Inflammatory macrophage treated with lipopolysaccharide for 1 hour (primary cell): ENCODE data around the gene BIRC7.

Experiments used
- DNase-seq, 2 donors: peaks; one replicate each; pipeline ENCODE4 v3.0.0-alpha.2; 2020 to 2022

Gene BIRC7

DNA sequence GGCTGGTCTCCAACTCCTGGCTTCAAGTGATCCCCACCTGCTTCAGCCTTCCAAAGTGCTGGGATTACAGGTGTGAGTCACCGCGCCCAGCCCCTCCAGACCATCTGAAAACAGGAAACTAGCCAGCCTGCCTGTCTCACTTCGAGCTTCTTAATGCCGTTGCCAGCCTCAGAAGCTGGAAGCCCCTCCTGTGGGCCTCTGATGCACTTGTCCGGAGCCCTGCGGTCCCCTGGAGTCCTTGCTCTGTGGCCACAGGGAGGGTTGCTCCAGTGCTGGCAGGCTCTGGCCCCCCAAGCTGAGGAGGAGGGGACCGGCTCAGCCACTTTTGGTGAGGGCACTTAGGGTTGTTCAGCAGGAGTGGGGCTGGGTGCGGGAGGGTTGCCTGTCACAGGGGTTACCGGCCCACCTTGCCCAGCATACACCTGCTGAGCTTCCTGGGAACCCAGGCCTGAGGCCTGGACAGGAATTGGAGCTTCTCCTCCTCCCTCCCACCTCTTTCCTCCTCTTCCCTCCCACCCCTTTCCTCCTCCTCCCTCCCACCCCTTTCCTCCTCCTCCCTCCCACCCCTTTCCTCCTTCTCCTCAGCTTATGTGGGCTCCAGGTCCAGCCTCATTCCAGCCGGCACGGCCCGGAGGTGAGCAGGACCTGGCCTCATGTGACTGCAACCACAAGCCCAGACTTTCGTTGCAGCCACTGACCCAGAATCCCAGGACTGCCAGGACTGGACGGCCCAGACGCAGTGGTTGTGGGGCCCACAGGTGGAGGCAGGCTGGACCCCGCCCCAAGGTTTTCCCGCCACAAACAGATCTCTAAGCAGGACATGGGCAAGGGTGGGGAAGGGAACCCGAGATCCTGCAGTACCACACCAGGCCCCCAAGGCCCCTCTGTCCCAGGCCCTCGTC, 9.4 kb upstream of the BIRC7 start:
- DNase-seq = no peak

GRCh38 chr20:63227260-63227659, 8.4 kb upstream of the BIRC7 start:
- no peak for DNase-seq

- no peak for DNase-seq
Measured at GRCh38 chr20:63228806-63229205, 6.9 kb upstream of the BIRC7 start.

- DNase-seq = peak in 1 of 2 donors; percentile 9
Measured at GRCh38 chr20:63230800-63231268, 4.9 kb upstream of the BIRC7 start.

GRCh38 chr20:63232235-63233060, 3.3 kb upstream of the BIRC7 start:
- DNase-seq = no peak

DNA sequence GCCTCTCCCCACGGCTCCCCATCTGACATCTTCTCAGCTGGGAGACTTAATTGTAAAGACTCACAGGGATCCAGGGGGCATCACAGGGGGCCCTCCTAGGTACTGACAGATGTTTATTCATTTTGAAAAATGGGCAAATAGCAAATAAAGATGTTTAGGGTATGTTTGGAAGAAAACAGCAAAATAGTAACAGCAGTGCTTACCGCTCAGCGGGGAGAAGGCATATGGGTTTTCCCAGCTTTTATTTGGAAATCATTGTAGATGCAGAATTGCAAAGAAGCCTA, 2.7 kb upstream of the BIRC7 start:
- no peak for DNase-seq

DNA sequence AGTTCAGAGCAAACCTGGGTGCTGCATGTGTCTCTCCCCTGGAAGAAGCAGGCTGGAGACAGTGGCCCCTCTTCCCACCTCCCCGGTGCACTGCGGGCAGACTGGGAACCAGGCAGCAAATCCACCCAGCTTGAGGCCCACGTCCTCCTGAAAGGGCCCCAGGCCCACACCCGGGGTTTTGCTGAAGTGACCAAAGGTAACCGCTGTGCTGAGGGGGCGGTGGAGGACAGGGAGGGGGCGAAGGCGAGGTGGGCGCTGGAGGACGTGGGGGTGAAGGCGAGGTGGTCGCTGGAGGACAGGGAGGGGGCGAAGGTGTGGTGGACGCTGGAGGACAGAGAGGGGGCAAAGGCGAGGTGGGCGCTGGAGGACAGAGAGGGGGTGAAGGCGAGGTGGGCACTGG, 1.8 kb upstream of the BIRC7 start:
- DNase-seq = no peak

DNA sequence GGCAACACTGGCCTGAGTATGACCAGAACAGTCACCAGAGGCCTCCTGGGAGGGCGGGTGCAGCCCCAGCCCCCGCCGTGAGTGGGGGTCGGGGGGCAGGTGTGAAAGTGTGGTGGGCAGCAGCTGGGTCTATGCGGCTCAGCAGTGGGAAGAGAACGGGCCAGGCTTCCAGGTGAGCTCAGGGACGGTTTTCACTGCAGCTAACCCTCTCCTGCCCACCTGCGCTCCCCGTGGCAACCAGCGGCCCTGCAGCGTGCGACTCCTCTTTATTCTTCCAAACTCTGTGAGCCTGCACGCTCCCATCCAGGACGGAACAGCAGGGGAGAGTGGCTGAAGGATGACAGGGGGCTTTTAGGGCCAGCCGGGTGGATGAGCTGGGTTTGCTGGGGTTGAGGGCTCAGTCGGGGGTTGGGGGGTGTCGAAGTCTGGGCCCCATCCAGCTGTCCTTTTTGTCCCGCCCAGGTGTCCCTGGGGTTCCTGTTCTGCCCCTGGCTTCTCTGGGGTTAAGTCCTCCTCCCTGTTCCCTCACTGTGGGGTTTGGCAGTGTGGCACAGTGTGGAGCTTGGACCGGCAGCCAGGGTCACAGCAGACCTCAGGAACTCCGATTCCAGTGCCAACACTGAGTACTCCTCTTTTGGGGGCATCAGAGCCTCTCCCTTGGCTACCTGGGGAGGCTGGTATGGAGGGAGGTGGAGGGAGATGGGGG, 859 bp upstream of the BIRC7 start:
- DNase-seq = no peak

- DNase-seq = no peak
Measured at GRCh38 chr20:63236116-63236837, 572 bp downstream of the BIRC7 start.

DNA sequence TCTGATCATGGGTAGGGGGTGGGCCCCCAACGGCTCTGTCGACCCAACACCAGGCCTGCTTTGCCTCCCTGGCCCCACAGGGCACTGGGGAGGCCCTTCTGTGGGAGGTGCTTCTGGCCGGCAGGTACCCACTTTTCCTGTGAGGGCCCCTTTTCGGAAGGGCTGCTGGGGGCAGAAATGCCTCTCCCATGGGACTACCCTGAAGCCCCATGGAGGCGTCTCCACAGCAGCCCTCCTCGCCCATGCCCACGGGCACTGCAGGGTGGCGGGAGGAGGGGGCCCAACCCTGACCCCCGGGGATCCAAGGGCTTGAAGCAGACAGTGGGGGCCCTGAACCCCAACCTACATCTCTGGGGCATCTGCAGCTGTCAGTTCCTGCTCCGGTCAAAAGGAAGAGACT, 2.3 kb downstream of the BIRC7 start:
- no peak for DNase-seq

GRCh38 chr20:63238514-63239125, 2.9 kb downstream of the BIRC7 start:
- DNase-seq = no peak

DNA sequence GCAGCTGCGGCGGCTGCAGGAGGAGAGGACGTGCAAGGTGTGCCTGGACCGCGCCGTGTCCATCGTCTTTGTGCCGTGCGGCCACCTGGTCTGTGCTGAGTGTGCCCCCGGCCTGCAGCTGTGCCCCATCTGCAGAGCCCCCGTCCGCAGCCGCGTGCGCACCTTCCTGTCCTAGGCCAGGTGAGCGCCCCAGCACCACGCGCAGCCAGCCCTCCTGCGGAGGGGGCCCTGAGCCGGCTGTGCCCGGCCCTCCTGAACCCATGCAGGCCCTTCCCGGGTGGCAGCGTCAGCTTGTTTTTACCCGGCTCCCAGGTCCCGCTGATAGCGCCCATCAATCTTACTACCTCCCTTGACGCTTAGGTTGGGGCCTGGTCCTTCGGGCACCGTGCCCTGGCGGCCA, 3.7 kb downstream of the BIRC7 start:
- DNase-seq = no peak

GRCh38 chr20:63240004-63240403, 4.3 kb downstream of the BIRC7 start:
- no peak for DNase-seq

DNA sequence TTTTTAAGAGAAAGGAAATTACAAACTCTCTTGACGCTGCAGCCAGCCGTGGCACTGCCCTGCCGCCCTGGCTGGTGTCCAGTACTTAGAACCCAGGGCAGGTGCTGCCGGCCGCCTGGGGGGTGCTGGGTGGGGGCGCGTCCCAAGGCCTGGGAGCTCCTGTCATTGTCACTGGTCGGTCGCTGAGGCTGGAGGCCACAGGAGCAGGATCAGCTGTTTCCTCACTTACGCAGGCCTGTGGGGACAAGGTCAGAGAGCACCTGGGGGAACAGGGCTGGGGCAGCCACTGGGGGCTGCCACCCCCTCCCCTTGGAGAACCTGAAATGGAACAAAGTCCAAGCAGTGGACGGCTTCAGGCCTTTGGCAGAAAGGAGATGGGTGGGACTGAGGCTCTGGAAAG, 5.6 kb downstream of the BIRC7 start:
- DNase-seq = no peak

GRCh38 chr20:63242736-63243135, 7.0 kb downstream of the BIRC7 start:
- DNase-seq = no peak

- no peak for DNase-seq
Measured at GRCh38 chr20:63243604-63244247, 8.0 kb downstream of the BIRC7 start.

DNA sequence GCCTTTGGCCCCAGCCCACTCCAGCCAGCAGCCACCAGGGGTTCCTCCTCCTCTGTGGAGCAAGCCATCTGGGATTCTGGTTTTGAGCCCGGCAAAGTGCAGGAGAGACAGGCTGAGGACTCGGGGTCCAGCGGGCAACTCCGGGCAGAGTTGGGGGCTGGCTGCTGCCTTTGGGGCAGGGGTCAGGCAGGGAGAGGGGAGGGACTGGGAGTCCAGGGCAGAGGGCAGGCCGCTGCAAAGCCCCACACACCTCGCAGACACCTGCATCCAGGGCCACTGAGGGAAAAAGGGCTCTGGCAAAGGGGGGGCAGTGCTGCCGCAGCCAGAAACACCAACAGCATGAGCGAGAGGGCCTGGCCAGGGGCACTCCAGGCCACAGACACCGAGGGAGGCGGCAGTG, 8.8 kb downstream of the BIRC7 start:
- no peak for DNase-seq

DNA sequence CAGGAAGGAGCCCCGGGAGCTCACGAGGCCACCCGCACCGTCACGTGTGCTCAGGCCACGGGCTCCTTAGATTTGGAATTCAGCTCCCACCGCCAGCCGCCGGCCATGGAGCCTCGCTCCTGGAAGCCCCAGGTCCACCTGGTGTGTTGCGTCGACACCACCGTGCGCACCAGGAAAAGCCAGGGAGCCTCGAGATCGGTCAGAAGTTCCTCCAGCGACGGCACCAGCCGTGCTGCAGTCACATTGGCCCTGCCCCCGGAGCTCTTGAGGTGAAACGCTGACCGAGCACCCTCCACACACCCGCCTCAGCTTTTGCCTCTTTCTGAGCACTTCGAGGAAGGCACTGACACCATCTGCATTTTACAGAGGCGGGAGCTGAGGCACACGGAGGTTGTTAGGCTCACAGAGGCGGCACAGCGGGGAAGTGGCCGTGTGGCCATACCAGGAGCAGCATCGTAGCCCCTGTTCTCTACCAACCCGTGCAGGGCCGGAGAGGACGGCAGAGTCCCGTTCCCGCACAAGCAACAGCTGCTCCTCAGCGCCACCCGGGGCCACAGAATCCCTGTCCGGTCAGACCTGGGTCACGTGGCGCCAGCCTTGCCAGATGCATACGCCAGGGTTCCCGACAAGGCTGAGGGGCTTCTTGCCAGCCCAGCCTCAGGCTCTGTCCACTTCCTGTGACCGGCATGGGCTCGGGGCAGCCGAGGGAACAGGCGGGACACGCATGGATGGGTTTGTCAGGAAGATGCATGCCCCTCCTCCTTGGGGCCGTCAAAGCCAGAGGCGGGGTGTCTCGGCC, 11.0 kb downstream of the BIRC7 start:
- DNase-seq = no peak

- DNase-seq = no peak
Measured at GRCh38 chr20:63247671-63248228, 12.0 kb downstream of the BIRC7 start.

GRCh38 chr20:63248835-63249591, 13.3 kb downstream of the BIRC7 start:
- no peak for DNase-seq
